Activated CD8-positive, alpha-beta T cell treated with anti-CD3 and anti-CD28 coated beads for 36 hours (primary cell): ENCODE data around the gene DIRAS1. TPM values are rescaled to one million over a fixed set of nuclear protein-coding genes. Genes with fewer than 3 reads are reported as not detected.

Experiments used
- ATAC-seq: fragments of 200-7000 bp; cut with Tn5 transposase; one replicate; pipeline ENCODE4 v1.10.0; 2021; ENCODE audit warnings: mild to moderate bottlenecking, moderate library complexity
- CTCF ChIA-PET: fragments of 350-600 bp; sonication (Branson Sonifier 250); formaldehyde crosslinking; loops from one replicate; lab custom pipeline; 2021; ENCODE audit warnings: antibody characterized with exemption; lab: Charles Lee
- POLR2A ChIA-PET: fragments of 350-600 bp; sonication (Branson Sonifier 250); formaldehyde crosslinking; loops from one replicate; lab custom pipeline; 2021; ENCODE audit warnings: antibody characterized with exemption; lab: Charles Lee
- DNase-seq: peaks from one replicate; pipeline ENCODE4 v3.0.0-alpha.2; 2020
- H3K27ac Mint-ChIP-seq: one replicate; pipeline ENCODE4 v1.8.0; 2021; ENCODE audit warnings: mild to moderate bottlenecking, mixed read lengths
- H3K27me3 Mint-ChIP-seq: one replicate; pipeline ENCODE4 v1.8.0; 2021; ENCODE audit warnings: mixed read lengths
- H3K36me3 Mint-ChIP-seq: one replicate; pipeline ENCODE4 v1.8.0; 2021; ENCODE audit warnings: low read depth, mixed read lengths
- H3K4me1 Mint-ChIP-seq: one replicate; pipeline ENCODE4 v1.8.0; 2021; ENCODE audit warnings: low read depth, mixed read lengths
- H3K4me3 Mint-ChIP-seq: one replicate; pipeline ENCODE4 v1.8.0; 2021; ENCODE audit warnings: mild to moderate bottlenecking, moderate library complexity, mixed read lengths
- H3K9me3 Mint-ChIP-seq: one replicate; pipeline ENCODE4 v1.8.0; 2021; ENCODE audit warnings: mixed read lengths
- intact Hi-C: fragments of 100-400 bp; cut with micrococcal nuclease; formaldehyde crosslinking; loops from one replicate; pipeline ENCODE4 v1.10.0; 2022
- total RNA-seq, 2 experiments: library from RNA; stranded (reverse); gene quantifications; one replicate each; pipeline ENCODE4 v1.2.3, GENCODE V29; 2021
- TF ChIP-seq, protein P1 (sequence below): fragments of 200-600 bp; IDR thresholded peaks from one replicate; pipeline ENCODE4 v1.8.0; 2022; ENCODE audit warnings: antibody characterized with exemption, mild to moderate bottlenecking

Gene DIRAS1
- total RNA-seq, 2 experiments from 2014 or later: 0.09 TPM; not detected in 1

DNA sequence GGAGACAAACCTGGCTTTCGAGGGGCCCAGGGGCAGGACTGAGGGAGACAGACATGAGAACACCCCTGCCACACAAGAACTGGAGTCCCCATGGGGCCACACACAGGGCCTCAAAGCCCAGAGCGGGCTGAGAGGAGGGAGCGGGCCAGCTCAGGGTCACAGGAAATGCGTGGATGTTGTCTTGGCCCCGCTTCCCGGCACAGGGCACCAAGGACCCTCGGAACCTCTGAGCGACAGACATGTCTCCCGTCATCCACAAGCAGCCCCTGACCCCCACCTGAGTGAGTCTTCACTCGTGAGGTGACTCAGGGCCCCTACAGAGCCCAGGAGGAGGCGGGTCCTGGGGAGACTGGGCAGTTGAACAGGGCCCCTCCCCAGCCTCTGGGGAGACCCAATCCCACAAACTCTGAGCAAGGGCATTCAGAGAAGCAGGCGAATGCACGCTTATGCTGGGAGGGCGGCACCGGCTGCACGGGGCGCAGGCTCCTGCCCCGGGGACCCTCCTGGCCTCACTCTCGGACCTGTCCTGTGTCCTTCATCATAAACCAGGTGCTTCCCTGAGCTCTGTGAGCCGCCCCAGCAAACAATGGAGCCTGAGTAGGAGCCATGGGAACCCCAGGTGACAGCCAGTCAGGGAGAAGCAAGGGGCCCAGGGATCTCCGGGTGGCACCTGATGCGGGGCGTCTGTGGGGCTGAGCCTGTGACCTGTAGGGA, 41.8 kb upstream of the DIRAS1 start:
- Mint-ChIP-seq H3K4me3 (no peak overlapping the region), H3K36me3 (peaks cover 30% of the 10 kb centered on the region), H3K4me1 (no peaks in the 10 kb centered on the region), H3K27me3 (no peaks in the 10 kb centered on the region), H3K9me3 (no peaks in the 10 kb centered on the region), H3K27ac (no peak overlapping the region)
- TF ChIP-seq, protein P1, sequence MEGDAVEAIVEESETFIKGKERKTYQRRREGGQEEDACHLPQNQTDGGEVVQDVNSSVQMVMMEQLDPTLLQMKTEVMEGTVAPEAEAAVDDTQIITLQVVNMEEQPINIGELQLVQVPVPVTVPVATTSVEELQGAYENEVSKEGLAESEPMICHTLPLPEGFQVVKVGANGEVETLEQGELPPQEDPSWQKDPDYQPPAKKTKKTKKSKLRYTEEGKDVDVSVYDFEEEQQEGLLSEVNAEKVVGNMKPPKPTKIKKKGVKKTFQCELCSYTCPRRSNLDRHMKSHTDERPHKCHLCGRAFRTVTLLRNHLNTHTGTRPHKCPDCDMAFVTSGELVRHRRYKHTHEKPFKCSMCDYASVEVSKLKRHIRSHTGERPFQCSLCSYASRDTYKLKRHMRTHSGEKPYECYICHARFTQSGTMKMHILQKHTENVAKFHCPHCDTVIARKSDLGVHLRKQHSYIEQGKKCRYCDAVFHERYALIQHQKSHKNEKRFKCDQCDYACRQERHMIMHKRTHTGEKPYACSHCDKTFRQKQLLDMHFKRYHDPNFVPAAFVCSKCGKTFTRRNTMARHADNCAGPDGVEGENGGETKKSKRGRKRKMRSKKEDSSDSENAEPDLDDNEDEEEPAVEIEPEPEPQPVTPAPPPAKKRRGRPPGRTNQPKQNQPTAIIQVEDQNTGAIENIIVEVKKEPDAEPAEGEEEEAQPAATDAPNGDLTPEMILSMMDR: no peak
- intact Hi-C loops: no loop called here
- ATAC-seq: no peak
- CTCF ChIA-PET: interaction anchor here (0.8 to 1.4 kb wide), 2 partner anchors 13 to 115 kb away, joined by 4 to 5 read pairs; no protein-coding TSS in a partner anchor
- POLR2A ChIA-PET: no interaction called here
- no peak for DNase-seq

DNA sequence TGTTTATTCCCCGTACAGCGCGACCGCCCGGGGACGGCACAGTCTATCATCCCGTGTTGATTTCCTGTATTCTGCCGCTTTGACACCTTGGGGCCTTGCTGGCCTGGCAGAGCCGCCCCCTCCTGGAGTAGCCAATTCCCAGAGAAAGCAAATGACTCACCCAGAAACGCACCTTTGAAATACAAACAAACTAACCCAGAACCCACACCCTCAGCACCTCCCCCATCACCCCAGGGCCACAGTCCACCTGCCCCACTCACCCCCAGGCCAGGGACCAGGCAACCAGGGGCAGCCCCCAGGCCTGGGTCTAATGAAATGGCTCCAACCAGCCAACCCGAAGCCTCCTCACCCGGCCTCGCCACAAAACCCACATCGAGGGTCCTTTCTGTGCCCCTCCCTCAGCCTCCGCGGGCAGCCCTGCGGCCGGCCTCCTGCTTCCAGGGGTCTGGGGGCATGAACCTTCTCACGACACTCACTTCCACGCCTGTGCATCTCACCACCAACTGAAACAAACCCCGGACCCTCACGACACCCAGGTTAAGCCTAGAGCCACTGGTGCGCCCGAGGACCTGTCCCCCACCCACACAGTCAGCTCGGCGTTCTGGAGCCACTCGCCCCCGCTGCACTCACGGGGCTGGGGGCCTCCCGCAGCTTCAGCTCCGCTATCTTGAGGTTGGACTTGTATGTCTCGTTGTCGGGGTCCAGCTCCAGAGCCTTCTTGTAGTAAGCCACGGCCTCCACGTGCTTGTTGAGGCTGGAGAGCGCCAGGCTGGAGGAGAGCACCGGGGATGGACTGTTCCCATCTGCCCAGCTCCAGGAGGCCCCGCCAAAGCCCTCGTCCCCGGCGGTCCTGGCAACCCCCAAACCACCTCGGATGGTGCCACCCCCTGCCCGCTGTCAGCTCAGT, 41.0 kb upstream of the DIRAS1 start:
- TF ChIP-seq, protein P1: no peak
- no peak overlapping the region for H3K4me3 Mint-ChIP-seq
- no peaks in the 10 kb centered on the region for H3K9me3 Mint-ChIP-seq
- no peak overlapping the region for H3K27ac Mint-ChIP-seq
- DNase-seq (no peak), ATAC-seq (no peak)
- H3K36me3 Mint-ChIP-seq: peaks cover 30% of the 10 kb centered on the region
- no peaks in the 10 kb centered on the region for H3K27me3 Mint-ChIP-seq
- POLR2A ChIA-PET: no interaction called here
- intact Hi-C loops: no loop called here
- no peaks in the 10 kb centered on the region for H3K4me1 Mint-ChIP-seq
- CTCF ChIA-PET: interaction anchor here (0.8 to 1.4 kb wide), 2 partner anchors 13 to 114 kb away, joined by 4 to 5 read pairs; no protein-coding TSS in a partner anchor

DNA sequence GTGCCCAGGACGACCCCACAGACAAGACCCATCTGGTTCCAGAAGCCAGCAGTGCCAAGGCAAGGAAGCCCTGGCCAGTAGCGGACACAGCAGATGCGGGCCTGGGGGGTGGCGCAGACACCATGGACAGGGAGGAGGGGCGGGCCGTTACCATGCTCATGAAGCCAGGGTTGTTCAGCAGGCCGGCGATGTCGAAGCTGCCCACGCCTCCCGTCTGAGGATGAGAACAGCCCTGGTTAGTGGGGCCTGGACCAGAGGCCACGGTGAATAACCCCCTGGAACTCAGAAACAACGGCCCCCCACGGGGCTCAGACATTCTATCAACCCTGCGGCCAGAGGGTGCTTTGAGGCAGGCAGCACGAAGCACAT, 40.1 kb upstream of the DIRAS1 start:
- H3K27me3 Mint-ChIP-seq: no peaks in the 10 kb centered on the region
- ATAC-seq: no peak
- H3K9me3 Mint-ChIP-seq: no peaks in the 10 kb centered on the region
- POLR2A ChIA-PET: no interaction called here
- H3K27ac Mint-ChIP-seq: no peak overlapping the region
- CTCF ChIA-PET: interaction anchor here (3.4 kb wide), 1 partner anchor 113 kb away, joined by 10 read pairs; no protein-coding TSS in a partner anchor
- H3K4me3 Mint-ChIP-seq: no peak overlapping the region
- H3K36me3 Mint-ChIP-seq: peaks cover 28% of the 10 kb centered on the region
- no peaks in the 10 kb centered on the region for H3K4me1 Mint-ChIP-seq
- DNase-seq: no peak
- TF ChIP-seq, protein P1: no peak
- intact Hi-C loops: no loop called here

DNA sequence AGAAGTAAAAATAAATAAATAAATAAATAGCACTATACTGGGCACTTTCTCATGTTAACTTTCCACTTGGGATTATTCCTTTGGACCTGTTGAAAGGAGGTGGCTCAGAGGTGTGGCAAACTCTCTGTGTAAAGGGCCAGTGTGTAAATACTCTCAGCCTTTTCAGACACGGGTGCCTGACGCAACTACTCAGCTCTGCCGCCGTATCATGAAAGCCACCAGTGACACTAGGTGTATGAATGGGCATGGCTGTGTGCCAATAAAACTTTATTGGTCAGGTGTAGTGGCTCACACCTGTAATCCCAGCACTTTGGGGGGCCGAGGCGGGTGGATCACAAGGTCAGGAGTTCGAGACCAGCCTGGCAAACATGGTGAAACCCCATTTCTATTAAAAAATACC, 38.8 kb upstream of the DIRAS1 start:
- Mint-ChIP-seq H3K27ac (no peak overlapping the region), H3K4me3 (no peak overlapping the region), H3K9me3 (no peaks in the 10 kb centered on the region), H3K4me1 (no peaks in the 10 kb centered on the region), H3K36me3 (peaks cover 26% of the 10 kb centered on the region), H3K27me3 (no peaks in the 10 kb centered on the region)
- DNase-seq: no peak
- intact Hi-C loops: no loop called here
- TF ChIP-seq, protein P1: no peak
- ChIA-PET POLR2A (interaction anchor here (0.9 kb wide), 1 partner anchor 23 kb away, joined by 3 read pairs; the partner anchor contains the start of gene SGTA), CTCF (interaction anchor here (1.0 to 3.4 kb wide), 3 partner anchors 11 to 111 kb away, joined by 4 to 10 read pairs (median 5); no protein-coding TSS in a partner anchor)
- ATAC-seq: no peak
